ENCODE data around the gene CARHSP1.

- TF ChIP-seq CTCF (IDR thresholded peaks at IDR 0.05): no peak
- TF ChIP-seq POLR2A (IDR thresholded peaks at IDR 0.05): no peak
These were observed 17.1 kb upstream of the CARHSP1 start for GRCh38 chr16:8885674-8886592.
